ENCODE results near the gene TSACC.
"Not testable (repeated sequence)": the region's sequence is repeated elsewhere in the genome, so short reads cannot be mapped to it uniquely, and the experiment has no call there.

The TSACC gene

GRCh38 chr1:156336242-156336641, 2.1 kb upstream of the TSACC start:
- TF ChIP-seq ZNF274 (IDR thresholded peaks at IDR 0.05; ENCODE audit: low read depth, low read length), result no peak
- peak overlapping the region; percentile 96 for H3K4me3 ChIP-seq (ENCODE audit: low read length)

GRCh38 chr1:156337052-156337887, 1.1 kb upstream of the TSACC start:
- peak overlapping the region; percentile 96 for H3K4me3 ChIP-seq (ENCODE audit: low read length)
- TF ChIP-seq ZNF274 (IDR thresholded peaks at IDR 0.05; ENCODE audit: low read depth, low read length), result no peak

- no peak for TF ChIP-seq ZNF274 (IDR thresholded peaks at IDR 0.05; ENCODE audit: low read depth, low read length)
- peak overlapping the region; percentile 96 for H3K4me3 ChIP-seq (ENCODE audit: low read length)
Observed at GRCh38 chr1:156337888-156338179, 492 bp upstream of the TSACC start.

- no peak overlapping the region for H3K4me3 ChIP-seq (ENCODE audit: low read length)
- no peak for TF ChIP-seq ZNF274 (IDR thresholded peaks at IDR 0.05; ENCODE audit: low read depth, low read length)
Observed at GRCh38 chr1:156342166-156342955, 4.0 kb downstream of the TSACC start.

- no peak overlapping the region for H3K4me3 ChIP-seq (ENCODE audit: low read length)
- no peak for TF ChIP-seq ZNF274 (IDR thresholded peaks at IDR 0.05; ENCODE audit: low read depth, low read length)
Observed at GRCh38 chr1:156344409-156344808, 6.1 kb downstream of the TSACC start.

- not testable (repeated sequence) for H3K4me3 ChIP-seq (ENCODE audit: low read length)
Observed at GRCh38 chr1:156346035-156346434, 7.7 kb downstream of the TSACC start.

- TF ChIP-seq ZNF274 (IDR thresholded peaks at IDR 0.05; ENCODE audit: low read depth, low read length), result no peak
- no peak overlapping the region for H3K4me3 ChIP-seq (ENCODE audit: low read length)
Observed at GRCh38 chr1:156346636-156347035, 8.3 kb downstream of the TSACC start.

GRCh38 chr1:156347331-156347730, 9.0 kb downstream of the TSACC start:
- no peak overlapping the region for H3K4me3 ChIP-seq (ENCODE audit: low read length)
- no peak for TF ChIP-seq ZNF274 (IDR thresholded peaks at IDR 0.05; ENCODE audit: low read depth, low read length)

GRCh38 chr1:156352481-156352880, 14.2 kb downstream of the TSACC start:
- not testable (repeated sequence) for H3K4me3 ChIP-seq (ENCODE audit: low read length)

GRCh38 chr1:156356262-156356874, 18.0 kb downstream of the TSACC start:
- no peak overlapping the region for H3K4me3 ChIP-seq (ENCODE audit: low read length)
- TF ChIP-seq ZNF274 (IDR thresholded peaks at IDR 0.05; ENCODE audit: low read depth, low read length), result no peak

GRCh38 chr1:156356875-156357534, 18.7 kb downstream of the TSACC start:
- TF ChIP-seq ZNF274 (IDR thresholded peaks at IDR 0.05; ENCODE audit: low read depth, low read length), result no peak
- H3K4me3 ChIP-seq (ENCODE audit: low read length), result no peak overlapping the region

- H3K4me3 ChIP-seq (ENCODE audit: low read length), result no peak overlapping the region
- no peak for TF ChIP-seq ZNF274 (IDR thresholded peaks at IDR 0.05; ENCODE audit: low read depth, low read length)
Observed at GRCh38 chr1:156357977-156358376, 19.7 kb downstream of the TSACC start.

- TF ChIP-seq ZNF274 (IDR thresholded peaks at IDR 0.05; ENCODE audit: low read depth, low read length), result no peak
Observed at GRCh38 chr1:156358641-156359040, 20.3 kb downstream of the TSACC start.

GRCh38 chr1:156359249-156359648, 20.9 kb downstream of the TSACC start:
- TF ChIP-seq ZNF274 (IDR thresholded peaks at IDR 0.05; ENCODE audit: low read depth, low read length), result no peak
- H3K4me3 ChIP-seq (ENCODE audit: low read length), result no peak overlapping the region

More at GRCh38 chr1:156358641-156359040, 20.3 kb downstream of the TSACC start:
- no peak overlapping the region for H3K4me3 ChIP-seq (ENCODE audit: low read length)
